Daoy (cell line): ENCODE data around the gene CAMK2A. TPM values are rescaled to one million over a fixed set of nuclear protein-coding genes. Genes with fewer than 3 reads are reported as not detected.

Experiments used
- DNase-seq: peaks from one replicate; pipeline ENCODE4 v3.0.0-alpha.2; 2015; ENCODE audit warnings: low read depth
- total RNA-seq: library from RNA; depleted of rRNA; stranded (reverse); fragments of >200 nt; shearing (Covaris generic); gene quantifications from 2 replicates; pipeline ENCODE4 v1.2.3, GENCODE V29; 2014

CAMK2A gene
- total RNA-seq, 1 experiment from 2014 or later: 0.23 TPM

DNA sequence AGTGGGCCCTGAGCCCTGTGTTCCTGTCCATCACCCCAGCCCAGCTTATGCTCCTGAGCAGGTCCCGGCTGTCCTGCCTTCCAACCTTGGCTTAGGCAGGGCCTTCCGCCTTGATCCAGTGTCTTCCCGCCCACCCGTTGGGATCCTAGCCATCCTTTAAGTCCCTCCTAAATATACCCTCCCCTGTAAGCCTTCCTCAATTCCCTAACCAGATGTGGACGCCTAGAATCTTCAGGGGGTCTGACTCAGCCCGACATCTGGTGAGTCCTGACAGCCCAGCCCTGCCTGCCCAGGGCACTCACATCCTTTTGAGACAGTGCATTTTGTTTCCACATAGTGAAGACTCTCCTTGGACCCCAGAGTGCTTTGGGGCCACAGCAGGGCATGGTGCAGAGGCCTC, 76.0 kb downstream of the CAMK2A start:
- peak; percentile 76 for DNase-seq

DNA sequence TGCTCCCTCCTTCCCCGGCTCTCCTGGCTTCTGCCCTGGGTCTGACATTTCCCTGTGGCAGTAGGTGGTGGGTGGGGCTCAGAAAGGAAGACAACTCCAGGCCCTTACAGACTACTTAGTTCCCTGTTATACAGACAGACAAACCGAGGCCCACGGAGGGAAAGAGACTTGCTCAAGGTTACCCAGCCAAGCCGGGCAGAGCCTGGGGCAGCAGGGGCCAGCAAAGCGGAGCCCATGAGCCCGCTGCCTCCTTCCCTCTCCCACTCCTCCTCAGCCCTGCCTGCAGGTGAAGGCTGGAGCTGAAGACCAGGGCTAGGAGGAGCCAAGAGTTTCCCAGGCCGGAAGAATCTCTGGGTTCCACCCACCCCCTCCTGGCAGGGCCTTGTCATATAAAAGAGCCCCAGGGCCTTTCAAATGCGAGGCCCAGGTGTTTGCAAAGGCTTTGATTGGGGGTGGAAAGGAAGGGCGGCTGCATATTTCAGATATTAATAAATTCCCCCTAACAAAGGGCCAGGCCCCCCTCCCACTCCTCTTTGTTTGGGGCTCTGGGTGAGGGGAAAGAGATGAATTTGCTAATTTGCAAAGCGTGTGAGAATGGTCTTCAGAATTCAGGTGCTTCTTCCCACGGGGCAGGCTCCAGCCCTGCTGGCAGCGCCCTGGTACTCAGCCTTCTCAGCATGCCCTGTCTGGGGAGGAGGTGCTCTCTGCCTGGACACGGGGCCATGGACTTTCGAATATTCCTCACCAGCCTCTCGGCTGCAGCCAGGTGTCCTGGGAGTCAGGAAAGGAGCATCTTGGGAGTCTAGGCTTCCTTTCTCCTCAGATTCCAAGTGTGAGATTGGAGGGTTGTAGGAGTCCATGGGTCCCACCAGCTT, 78.2 kb downstream of the CAMK2A start:
- DNase-seq: no peak

DNA sequence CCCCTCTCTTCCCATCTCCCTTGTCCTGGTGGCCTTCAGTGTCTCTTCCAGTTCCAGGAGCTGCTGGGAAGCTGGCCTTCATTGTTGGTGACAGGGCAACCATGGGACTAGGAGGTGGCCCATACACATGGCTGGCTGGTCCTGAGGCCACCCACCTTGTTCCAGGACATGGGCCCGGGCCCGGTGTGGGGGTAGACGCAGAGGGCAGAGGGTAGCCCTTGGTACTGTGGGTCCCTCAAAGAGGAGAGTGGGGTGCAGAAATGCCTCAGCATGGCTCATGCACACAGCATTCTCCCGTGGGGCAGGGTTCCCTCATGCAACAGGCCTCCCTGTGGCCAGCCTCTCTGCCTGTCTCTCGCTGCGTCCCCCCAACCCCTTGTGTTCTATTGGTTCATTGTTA, 78.9 kb downstream of the CAMK2A start:
- DNase-seq: no peak

GRCh38 chr5:150209099-150209635, 80.4 kb downstream of the CAMK2A start:
- peak; percentile 90 for DNase-seq

GRCh38 chr5:150208187-150209098, 81.1 kb downstream of the CAMK2A start:
- DNase-seq: peak; percentile 88

- DNase-seq: no peak
Measured at GRCh38 chr5:150206779-150207115, 82.8 kb downstream of the CAMK2A start.

DNA sequence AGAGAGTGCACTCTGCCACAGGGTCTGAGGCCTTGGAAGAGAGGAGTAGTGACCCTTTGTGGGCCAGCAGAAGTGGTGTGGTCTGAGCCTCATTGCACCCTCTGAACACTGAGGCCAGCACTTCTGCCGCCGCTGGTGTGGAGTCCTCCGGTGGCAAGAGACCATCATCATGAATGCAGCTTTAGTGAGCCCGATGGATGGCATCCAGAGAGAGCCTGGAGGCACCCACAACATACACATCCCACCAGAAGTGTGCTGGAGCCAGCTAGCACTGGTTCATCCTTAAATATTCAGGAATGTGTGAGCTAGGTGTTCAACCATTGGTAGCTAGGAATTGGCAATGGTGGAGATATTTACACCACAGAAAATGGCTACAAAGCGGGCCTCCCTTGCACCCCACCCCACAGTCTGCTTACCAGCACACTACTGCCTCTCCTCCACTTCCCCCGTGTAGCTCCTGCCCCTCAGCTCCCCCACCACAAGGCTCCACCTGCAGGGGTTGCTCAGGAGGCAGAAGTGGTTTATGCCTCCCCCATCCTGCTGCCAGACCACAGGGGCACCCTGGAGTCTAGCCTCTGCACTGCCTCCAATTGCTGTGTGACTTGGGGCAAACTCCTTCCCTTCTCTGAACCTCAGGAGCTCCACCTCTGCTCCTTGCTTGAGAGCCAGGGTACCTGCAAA, 83.3 kb downstream of the CAMK2A start:
- no peak for DNase-seq

DNA sequence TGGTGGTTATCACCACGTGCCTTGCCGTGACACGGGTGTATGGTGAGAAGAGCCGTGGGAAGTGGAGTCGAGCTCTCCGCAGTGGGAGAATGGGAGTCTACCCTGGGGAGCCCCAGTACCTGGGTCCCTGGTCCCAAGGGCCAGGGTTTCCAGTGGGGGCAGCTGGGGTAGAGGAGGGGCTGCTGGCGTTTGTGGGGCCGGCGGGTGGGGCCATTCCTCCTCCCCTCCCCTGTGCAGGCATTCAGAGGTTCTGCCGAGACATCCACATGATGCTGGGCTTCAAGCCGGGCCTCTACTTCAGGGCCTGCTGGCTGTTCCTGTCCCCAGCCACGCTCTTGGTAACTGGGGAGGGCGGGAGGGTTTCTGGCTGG, 85.0 kb downstream of the CAMK2A start:
- no peak for DNase-seq

DNA sequence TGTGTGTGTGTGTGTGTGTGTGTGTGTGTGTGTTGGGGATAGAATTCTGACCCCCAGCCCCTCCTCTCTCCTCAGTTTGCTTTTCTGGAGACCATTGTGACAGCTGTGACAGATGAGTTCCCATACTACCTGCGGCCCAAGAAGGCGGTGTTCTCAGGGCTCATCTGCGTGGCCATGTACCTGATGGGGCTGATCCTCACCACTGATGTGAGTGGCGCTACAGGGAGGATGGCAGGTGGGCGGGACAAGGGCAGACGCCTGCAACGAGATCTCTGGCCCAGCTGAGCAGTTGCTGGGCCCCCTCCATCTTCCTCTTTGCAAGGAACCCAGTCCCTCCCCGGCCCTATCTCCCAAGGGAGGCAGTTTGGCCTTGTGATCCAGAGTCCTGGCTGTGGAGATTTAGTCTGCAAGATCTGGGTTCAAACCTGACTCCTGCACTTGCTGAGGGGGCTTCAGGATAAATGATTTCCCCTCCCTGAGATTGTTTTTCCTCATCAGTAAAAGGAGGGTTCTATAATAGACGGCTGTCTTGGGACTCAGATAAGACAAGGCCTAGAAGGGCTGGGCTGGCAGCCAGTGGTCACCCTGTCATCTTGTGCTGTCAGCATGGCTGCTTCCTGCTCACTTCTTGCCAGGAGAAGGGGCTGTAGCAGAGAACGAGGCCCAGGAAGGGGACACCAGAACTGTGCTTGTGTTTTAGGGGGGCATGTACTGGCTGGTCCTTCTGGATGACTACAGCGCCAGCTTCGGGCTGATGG, 85.6 kb downstream of the CAMK2A start:
- no peak for DNase-seq

DNA sequence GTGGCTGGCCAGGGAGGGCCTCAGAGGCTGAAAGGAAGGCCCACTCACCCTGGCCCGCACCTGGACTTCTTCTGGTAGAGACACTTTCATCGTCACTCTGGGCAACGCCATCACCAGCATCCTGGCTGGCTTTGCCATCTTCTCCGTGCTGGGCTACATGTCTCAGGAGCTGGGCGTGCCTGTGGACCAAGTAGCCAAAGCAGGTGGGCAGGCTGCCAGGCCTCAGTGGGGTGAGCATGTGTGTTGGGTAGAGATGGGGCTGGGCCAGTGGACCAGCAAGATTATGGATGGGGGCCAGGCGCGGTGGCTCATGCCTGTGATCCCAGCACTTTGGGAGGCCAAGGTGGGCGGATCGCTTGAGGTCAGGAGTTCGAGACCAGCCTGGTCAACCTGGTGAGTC, 87.1 kb downstream of the CAMK2A start:
- no peak for DNase-seq

DNA sequence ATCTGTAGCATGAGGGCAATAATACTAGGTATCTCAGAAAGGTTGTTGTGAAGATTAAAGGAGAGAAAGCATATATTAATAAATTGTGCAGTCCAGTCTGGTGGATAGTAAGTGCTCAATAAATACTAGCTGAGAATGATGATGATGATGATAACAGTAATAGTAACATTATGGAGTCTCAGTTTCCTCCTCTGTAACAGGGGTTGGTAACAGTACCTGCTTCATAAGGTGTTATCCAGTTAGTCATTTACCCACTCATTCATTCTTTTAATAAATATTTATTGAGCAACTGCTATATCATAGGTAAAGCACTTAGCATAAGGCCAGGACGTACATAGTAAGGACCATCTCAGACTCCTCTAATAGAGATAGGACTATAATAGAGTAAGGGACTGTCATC, 92.1 kb downstream of the CAMK2A start:
- no peak for DNase-seq

- DNase-seq: no peak
Measured at GRCh38 chr5:150196986-150197385, 92.6 kb downstream of the CAMK2A start.

DNA sequence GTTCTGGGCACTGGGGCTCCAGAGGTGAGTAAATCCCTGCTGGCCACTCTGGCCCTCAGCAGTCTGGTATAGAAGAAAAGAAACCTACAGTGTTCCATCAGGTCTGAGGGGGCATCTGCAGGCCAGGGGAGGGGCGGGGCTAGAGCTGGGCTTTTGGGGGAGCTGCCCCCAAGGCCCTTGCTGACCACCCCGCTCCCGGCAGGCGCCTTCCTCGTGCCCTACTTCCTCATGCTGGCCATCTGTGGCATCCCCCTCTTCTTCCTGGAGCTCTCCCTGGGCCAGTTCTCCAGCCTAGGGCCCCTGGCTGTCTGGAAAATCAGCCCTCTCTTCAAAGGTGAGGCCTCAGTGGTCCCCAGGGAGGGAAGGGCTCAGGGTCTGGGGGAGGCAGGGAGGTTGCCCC, 93.1 kb downstream of the CAMK2A start:
- DNase-seq: no peak

- DNase-seq: no peak
Measured at GRCh38 chr5:150195736-150196485, 93.7 kb downstream of the CAMK2A start.

- no peak for DNase-seq
Measured at GRCh38 chr5:150192462-150192861, 97.1 kb downstream of the CAMK2A start.

DNA sequence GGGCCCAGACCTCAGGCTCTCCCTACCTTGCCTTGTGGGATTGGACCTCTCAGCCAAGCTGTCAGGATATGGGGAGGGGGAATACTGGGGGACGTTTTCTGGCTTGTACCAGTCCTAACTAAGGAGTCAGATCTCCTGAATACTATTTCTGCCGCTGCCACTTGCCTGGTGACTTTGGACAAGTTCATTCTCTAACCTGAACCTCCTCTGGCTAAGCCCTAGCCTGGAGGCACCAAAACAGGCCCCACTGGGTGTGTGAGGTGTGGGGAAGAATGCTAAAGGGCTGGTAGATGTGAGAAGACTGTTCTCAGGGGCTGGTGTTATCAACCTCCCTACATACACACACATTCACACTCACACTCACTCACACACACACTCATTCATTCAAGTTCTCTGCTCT, 98.6 kb downstream of the CAMK2A start:
- no peak for DNase-seq

DNA sequence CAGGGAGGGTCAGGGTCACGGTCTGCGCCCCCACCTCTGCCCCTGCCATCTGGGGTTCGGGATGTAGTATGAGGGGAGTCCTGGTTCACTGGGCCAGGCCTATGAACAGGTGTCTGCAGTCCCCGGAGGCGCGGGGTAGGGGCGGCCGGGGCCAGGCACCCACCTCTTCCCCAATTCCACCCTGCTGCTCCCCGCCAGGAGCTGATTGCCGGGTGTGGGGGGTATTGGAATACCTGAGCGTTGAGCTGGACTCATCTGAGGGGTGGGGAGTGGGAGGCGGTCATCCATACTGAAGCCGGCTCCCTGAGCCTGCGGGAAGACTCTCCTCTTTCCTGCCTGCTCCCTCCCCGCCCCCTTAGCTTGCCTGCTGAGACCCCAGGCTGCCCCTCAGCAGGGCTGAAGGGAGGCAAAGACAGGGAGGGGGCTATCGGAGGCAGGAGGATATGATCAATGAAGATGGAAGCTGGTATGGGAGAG, 99.0 kb downstream of the CAMK2A start:
- no peak for DNase-seq

- DNase-seq: no peak
Measured at GRCh38 chr5:150189728-150190502, 99.7 kb downstream of the CAMK2A start, which contains the start of gene SLC6A7. Gene SLC6A7 (plus strand): TSS chr5:150190062. CDS start chr5:150190328, 266 bp downstream.

- no peak for DNase-seq
Measured at GRCh38 chr5:150189326-150189725, 100.2 kb downstream of the CAMK2A start.
